Measurements from ENCODE around the gene OR6J1.
A peak's percentile ranks its signal among the peaks of the same experiment; 100 is the strongest.
"Not testable (repeated sequence)": the region's sequence is repeated elsewhere in the genome, so short reads cannot be mapped to it uniquely, and the experiment has no call there.

Gene OR6J1

GRCh38 chr14:22601456-22601855 lies 42.7 kb downstream of the OR6J1 start:
- DNase-seq = no peak

GRCh38 chr14:22600027-22600426 lies 44.1 kb downstream of the OR6J1 start:
- DNase-seq = no peak

- DNase-seq = no peak
Measured at GRCh38 chr14:22599349-22599748, 44.8 kb downstream of the OR6J1 start.

GRCh38 chr14:22598896-22599244 lies 45.3 kb downstream of the OR6J1 start:
- DNase-seq = peak; percentile 25 to 30

- DNase-seq = peak in 1 of 2 experiments; percentile 12
Measured at GRCh38 chr14:22598099-22598895, 45.9 kb downstream of the OR6J1 start, which contains the start of gene ABHD4. TSS of gene ABHD4 (plus strand) at chr14:22598300. CDS start at chr14:22598307, 7 bp downstream.

- no peak for DNase-seq
Measured at GRCh38 chr14:22597771-22598098, 46.4 kb downstream of the OR6J1 start.

GRCh38 chr14:22597265-22597664 lies 46.9 kb downstream of the OR6J1 start:
- DNase-seq = no peak

- DNase-seq = no peak
Measured at GRCh38 chr14:22596354-22596879, 47.7 kb downstream of the OR6J1 start.

- no peak for DNase-seq
Measured at GRCh38 chr14:22594156-22594716, 49.9 kb downstream of the OR6J1 start.

GRCh38 chr14:22593601-22594000 lies 50.6 kb downstream of the OR6J1 start:
- no peak for DNase-seq

GRCh38 chr14:22593189-22593588 lies 51.0 kb downstream of the OR6J1 start:
- no peak for DNase-seq

GRCh38 chr14:22589096-22589839 lies 54.9 kb downstream of the OR6J1 start, which contains the start of gene DAD1:
TSS of gene DAD1 (minus strand) at chr14:22589224. CDS start at chr14:22589157, 67 bp downstream.
- peak; percentile 98 for DNase-seq

GRCh38 chr14:22588526-22589095 lies 55.5 kb downstream of the OR6J1 start:
- no peak for DNase-seq

- DNase-seq = not testable (repeated sequence)
Measured at GRCh38 chr14:22587677-22588422, 56.3 kb downstream of the OR6J1 start.

GRCh38 chr14:22587247-22587646 lies 56.9 kb downstream of the OR6J1 start:
- DNase-seq = no peak

GRCh38 chr14:22583994-22584393 lies 60.2 kb downstream of the OR6J1 start:
- no peak for DNase-seq
